ENCODE measurements around the gene SSBP4. TPM values are rescaled to one million over a fixed set of nuclear protein-coding genes. Genes with fewer than 3 reads are reported as not detected.
A peak's percentile ranks its signal among the peaks of the same experiment; 100 is the strongest.

Gene SSBP4
- total and polyA plus RNA-seq, 4 donors = 4.0 to 19.0 (median 11.5) TPM

DNA sequence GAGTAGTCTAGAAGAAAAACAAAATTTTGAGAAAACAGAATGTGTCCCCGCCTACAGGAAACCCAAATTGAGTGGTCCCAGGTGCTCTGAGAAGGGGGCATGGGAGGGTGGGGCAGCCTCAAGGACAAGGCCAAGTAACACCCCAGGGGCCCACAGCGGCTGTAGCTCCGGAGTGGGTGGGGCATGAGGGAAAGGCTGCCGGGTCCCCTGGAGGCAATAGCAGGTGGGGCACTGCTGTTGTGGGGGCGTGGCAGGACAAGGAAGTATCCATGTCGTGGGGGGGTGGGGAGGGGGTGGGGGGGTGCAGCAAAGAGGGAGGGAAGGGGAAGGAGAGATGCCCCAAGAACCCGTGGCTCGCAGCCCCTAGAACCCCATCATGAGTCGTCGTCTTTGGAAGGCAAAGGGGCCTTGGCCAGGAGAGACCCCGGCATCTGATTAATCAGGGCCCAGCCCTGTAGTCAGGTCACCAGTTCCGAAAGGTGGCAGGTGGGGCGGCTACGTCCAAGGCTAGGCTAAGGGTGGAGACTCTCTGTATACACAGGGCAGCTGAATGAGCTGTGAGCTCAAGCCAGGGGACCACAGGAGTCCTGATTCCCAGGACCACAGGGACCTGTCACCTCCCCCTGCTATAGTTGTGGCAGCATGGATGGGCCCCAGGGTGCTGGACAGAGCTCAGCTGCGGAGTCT, 26.2 kb downstream of the SSBP4 start (continued):
- TF ChIP-seq, protein P1, sequence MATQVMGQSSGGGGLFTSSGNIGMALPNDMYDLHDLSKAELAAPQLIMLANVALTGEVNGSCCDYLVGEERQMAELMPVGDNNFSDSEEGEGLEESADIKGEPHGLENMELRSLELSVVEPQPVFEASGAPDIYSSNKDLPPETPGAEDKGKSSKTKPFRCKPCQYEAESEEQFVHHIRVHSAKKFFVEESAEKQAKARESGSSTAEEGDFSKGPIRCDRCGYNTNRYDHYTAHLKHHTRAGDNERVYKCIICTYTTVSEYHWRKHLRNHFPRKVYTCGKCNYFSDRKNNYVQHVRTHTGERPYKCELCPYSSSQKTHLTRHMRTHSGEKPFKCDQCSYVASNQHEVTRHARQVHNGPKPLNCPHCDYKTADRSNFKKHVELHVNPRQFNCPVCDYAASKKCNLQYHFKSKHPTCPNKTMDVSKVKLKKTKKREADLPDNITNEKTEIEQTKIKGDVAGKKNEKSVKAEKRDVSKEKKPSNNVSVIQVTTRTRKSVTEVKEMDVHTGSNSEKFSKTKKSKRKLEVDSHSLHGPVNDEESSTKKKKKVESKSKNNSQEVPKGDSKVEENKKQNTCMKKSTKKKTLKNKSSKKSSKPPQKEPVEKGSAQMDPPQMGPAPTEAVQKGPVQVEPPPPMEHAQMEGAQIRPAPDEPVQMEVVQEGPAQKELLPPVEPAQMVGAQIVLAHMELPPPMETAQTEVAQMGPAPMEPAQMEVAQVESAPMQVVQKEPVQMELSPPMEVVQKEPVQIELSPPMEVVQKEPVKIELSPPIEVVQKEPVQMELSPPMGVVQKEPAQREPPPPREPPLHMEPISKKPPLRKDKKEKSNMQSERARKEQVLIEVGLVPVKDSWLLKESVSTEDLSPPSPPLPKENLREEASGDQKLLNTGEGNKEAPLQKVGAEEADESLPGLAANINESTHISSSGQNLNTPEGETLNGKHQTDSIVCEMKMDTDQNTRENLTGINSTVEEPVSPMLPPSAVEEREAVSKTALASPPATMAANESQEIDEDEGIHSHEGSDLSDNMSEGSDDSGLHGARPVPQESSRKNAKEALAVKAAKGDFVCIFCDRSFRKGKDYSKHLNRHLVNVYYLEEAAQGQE (IDR thresholded peaks at IDR 0.05) = no peak
- no peak for TF ChIP-seq RAD21 (IDR thresholded peaks at IDR 0.05)
- no peak for TF ChIP-seq FOXA1 (IDR thresholded peaks at IDR 0.05)
- TF ChIP-seq, protein P2, sequence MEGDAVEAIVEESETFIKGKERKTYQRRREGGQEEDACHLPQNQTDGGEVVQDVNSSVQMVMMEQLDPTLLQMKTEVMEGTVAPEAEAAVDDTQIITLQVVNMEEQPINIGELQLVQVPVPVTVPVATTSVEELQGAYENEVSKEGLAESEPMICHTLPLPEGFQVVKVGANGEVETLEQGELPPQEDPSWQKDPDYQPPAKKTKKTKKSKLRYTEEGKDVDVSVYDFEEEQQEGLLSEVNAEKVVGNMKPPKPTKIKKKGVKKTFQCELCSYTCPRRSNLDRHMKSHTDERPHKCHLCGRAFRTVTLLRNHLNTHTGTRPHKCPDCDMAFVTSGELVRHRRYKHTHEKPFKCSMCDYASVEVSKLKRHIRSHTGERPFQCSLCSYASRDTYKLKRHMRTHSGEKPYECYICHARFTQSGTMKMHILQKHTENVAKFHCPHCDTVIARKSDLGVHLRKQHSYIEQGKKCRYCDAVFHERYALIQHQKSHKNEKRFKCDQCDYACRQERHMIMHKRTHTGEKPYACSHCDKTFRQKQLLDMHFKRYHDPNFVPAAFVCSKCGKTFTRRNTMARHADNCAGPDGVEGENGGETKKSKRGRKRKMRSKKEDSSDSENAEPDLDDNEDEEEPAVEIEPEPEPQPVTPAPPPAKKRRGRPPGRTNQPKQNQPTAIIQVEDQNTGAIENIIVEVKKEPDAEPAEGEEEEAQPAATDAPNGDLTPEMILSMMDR (IDR thresholded peaks at IDR 0.05; ENCODE audit: low read depth, low read length, missing input control) = no peak

DNA sequence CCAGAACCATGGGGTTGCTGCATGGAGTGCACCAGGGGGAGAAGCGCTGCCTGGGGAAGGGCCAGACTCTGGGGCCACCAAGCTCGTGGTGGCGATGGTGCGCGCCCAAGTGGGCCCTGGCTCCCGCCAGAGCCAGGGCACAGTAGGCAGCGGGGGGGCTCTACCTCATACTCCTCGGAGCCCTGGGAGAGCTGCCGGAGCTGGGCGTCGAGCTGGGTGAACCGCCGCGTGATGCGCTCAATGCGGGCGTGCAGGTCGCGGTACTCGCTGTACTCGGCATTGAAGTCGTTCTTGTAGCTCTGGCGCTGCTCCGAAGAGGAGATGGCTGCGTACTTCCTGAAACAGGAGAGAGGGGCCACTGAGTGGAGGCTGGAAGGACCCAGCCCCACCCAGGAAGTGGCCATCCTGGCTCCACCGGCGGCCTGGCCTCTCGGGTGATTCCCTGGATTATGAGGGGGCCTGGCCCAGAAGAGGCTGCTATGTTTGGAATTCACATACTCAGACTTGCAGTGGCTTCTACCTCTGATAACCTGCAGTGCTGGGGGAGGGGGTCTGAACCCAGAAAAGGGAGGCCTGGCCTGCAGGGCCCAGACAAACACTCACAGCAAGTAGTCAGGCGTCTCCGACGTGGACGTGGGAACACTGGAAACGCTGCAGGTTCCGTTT, 27.1 kb downstream of the SSBP4 start:
- DNase-seq (ENCODE audit: low spot score) = no peak
- TF ChIP-seq JUND (IDR thresholded peaks at IDR 0.05) = no peak
- no peaks in the 10 kb centered on the region for H3K9me3 ChIP-seq (ENCODE audit: control insufficient read depth in 4 of 4, low read length in 3 of 4)
- no peaks in the 10 kb centered on the region for H3K27me3 ChIP-seq (ENCODE audit: control insufficient read depth in 4 of 4, insufficient read depth in 4 of 4, low read length in 3 of 4)
- no peak overlapping the region for H3K4me3 ChIP-seq (ENCODE audit: low read depth in 1 of 3, low read length in 3 of 3)
- no peak overlapping the region for H3K27ac ChIP-seq (ENCODE audit: low read depth in 1 of 2, low read length in 2 of 2)
- WGBS = 89% methylated on average over 34 of the region's 34 CpGs
- H3K9ac ChIP-seq (ENCODE audit: low read depth in 1 of 2, low read length in 2 of 2) = no peak overlapping the region
- H3K36me3 ChIP-seq (ENCODE audit: control insufficient read depth in 4 of 4, insufficient read depth in 3 of 4, low read depth in 1 of 4, low read length in 3 of 4) = peaks cover 12 to 52% (median 28%) of the 10 kb centered on the region in 4 donors
- peaks cover 0 to 17% (median 13%) of the 10 kb centered on the region in 4 donors for H3K4me1 ChIP-seq (ENCODE audit: control insufficient read depth in 4 of 4, insufficient read depth in 4 of 4, low read length in 3 of 4)

DNA sequence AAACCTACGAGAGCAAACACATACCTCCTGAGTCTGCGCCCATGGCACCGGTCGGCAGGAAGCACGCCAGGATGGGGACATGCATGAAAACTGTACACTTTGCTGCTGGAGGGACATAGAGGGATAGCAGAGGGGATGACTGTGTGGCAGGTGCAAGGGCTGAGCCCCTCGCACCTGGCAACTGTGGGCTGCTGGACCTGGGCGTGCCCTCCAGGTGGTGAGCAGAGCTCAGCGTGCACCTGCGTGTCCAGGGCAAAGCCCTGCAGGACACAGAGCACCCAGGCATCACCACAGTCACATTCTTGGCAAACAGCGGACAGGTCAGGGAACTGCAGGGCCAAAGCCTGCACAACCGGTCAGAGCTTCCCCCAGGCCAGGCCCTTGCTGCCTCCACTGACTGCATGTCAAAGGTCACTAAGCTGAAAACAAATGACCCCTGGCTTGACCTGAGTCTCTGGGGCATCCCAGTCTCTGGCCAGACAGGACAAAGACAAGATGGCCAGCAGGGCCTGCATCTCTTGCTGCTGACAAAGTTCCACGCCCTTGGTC, 27.7 kb downstream of the SSBP4 start:
- 66% methylated on average over 12 of the region's 12 CpGs for WGBS
- no peak overlapping the region for H3K4me3 ChIP-seq (ENCODE audit: low read depth in 1 of 3, low read length in 3 of 3)
- DNase-seq (ENCODE audit: low spot score) = no peak
- no peaks in the 10 kb centered on the region for H3K27me3 ChIP-seq (ENCODE audit: control insufficient read depth in 4 of 4, insufficient read depth in 4 of 4, low read length in 3 of 4)
- no peak overlapping the region for H3K9ac ChIP-seq (ENCODE audit: low read depth in 1 of 2, low read length in 2 of 2)
- peaks cover 0 to 17% (median 12%) of the 10 kb centered on the region in 4 donors for H3K4me1 ChIP-seq (ENCODE audit: control insufficient read depth in 4 of 4, insufficient read depth in 4 of 4, low read length in 3 of 4)
- H3K27ac ChIP-seq (ENCODE audit: low read depth in 1 of 2, low read length in 2 of 2) = no peak overlapping the region
- H3K36me3 ChIP-seq (ENCODE audit: control insufficient read depth in 4 of 4, insufficient read depth in 3 of 4, low read depth in 1 of 4, low read length in 3 of 4) = peaks cover 12 to 53% (median 28%) of the 10 kb centered on the region in 4 donors
- TF ChIP-seq HNF4A (conservative IDR thresholded peaks at IDR 0.05) = peak; percentile 60 to 69
- TF ChIP-seq, protein P2 (IDR thresholded peaks at IDR 0.05; ENCODE audit: low read depth, low read length, missing input control) = peak; percentile 19
- peak; percentile 74 for TF ChIP-seq SP1 (IDR thresholded peaks at IDR 0.05)
- no peak for TF ChIP-seq FOXA2 (IDR thresholded peaks at IDR 0.05)
- TF ChIP-seq RXRA (IDR thresholded peaks at IDR 0.05) = peak; percentile 95 to 98
- TF ChIP-seq, protein P3, sequence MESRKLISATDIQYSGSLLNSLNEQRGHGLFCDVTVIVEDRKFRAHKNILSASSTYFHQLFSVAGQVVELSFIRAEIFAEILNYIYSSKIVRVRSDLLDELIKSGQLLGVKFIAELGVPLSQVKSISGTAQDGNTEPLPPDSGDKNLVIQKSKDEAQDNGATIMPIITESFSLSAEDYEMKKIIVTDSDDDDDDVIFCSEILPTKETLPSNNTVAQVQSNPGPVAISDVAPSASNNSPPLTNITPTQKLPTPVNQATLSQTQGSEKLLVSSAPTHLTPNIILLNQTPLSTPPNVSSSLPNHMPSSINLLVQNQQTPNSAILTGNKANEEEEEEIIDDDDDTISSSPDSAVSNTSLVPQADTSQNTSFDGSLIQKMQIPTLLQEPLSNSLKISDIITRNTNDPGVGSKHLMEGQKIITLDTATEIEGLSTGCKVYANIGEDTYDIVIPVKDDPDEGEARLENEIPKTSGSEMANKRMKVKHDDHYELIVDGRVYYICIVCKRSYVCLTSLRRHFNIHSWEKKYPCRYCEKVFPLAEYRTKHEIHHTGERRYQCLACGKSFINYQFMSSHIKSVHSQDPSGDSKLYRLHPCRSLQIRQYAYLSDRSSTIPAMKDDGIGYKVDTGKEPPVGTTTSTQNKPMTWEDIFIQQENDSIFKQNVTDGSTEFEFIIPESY (IDR thresholded peaks at IDR 0.05) = no peak
- TF ChIP-seq NR2F2 (IDR thresholded peaks at IDR 0.05) = peak; percentile 83
- no peaks in the 10 kb centered on the region for H3K9me3 ChIP-seq (ENCODE audit: control insufficient read depth in 4 of 4, low read length in 3 of 4)
